ENCODE measurements around the gene TTC39C.
A peak's percentile ranks its signal among the peaks of the same experiment; 100 is the strongest.

Gene TTC39C

DNA sequence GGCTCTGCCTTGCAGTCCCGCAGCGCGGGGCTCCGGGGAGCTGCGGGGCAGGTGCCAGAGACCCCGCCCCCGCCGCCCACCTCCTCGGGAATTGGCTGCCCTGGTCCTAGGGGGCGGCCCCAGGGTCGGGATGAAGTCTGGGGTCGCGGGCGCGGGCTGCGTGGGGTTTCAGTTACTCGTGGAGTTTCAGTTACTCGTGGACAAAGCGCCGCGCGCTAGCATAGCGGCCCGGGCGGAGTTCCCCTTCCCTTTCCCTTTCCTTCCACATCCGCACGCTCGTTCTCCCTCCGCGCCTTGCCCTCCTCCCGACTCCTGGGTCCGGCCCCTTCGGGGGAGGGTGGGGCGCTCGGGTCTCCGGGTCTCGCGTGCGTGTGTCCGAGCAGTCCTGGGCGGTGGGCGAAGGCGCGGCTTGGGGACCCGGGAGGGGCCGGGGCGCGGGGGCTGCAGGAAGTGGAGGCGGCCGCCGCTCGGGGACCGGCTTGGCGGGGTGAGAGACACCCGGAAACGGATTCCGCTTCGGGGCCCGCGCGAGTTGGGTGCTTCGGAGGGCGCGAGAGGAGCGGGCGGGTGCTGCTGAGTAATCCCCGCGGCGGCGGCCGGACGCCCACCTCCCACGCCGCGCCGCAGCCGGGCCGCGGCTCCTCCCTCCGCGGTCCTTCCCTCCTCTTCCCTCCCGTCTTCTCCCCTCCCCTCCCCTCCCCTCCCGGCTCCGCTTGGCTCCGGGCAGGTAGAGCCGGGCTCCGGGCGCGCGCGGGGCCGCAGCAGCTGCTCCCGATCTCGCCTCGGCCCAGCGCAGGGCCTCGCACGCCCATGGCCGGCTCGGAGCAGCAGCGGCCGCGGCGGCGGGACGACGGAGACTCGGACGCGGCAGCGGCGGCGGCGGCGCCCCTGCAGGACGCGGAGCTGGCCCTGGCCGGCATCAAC lies at the start of gene TTC39C:
TSS of gene TTC39C (plus strand) at position 693 of the 924 bp plus-strand sequence. CDS start at position 811, 118 bp downstream.
- Mint-ChIP-seq H3K9me3 (no peaks in the 10 kb centered on the region), H3K27ac (peak within 1 kb of the TSS; percentile 91), H3K4me3 (peak within 1 kb of the TSS; percentile 89), H3K4me1 (ENCODE audit: low read depth) (peaks cover 81% of the 10 kb centered on the region), H3K36me3 (ENCODE audit: low read depth) (peaks cover 24% of the 10 kb centered on the region), H3K27me3 (no peaks in the 10 kb centered on the region)
- peak; percentile 89 for DNase-seq

- H3K36me3 Mint-ChIP-seq (ENCODE audit: low read depth): no peaks in the 10 kb centered on the region
- H3K9me3 Mint-ChIP-seq: no peaks in the 10 kb centered on the region
- H3K27me3 Mint-ChIP-seq: no peaks in the 10 kb centered on the region
- H3K4me3 Mint-ChIP-seq: no peak overlapping the region
- H3K27ac Mint-ChIP-seq: no peak overlapping the region
- peaks cover 76% of the 10 kb centered on the region for H3K4me1 Mint-ChIP-seq (ENCODE audit: low read depth)
- no peak for DNase-seq
Measured at GRCh38 chr18:23966909-23967308, 47.6 kb upstream of the TTC39C start.

DNA sequence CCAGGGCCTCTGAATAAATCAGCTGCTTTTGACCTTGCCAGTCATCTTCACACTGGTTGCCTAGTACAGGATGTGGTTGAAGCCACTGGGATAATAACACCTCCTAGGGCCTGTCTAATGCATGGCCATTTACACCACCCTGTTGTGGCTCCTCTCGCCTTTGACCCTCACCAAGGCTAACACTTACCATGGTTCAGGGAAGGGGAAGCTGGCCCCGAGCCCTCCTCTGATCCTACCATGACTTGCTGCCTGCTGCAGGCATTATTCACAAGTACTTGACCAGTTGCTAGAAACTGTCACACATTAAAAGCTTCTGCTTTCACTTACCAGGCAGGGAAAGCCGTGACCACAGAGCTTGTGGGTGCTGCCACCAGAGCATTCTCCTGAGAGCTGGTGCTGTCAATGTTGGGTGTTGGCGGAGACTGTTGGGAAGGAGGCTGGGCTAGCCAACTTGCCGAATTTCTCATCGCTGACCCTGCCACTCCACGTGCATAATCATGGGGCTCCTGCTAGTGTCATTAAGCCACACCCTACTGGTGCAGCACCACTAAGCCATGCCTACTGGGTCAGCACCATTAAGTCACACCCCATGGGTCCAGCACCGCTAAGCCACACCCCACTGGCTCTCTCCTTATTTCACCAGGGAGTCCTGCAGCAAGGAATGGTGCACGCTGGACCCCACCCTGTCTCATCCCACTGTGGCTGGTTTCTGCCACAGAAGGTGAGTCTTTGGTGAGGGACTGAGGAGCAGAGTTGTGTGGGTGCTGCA lies 47.0 kb upstream of the TTC39C start:
- no peaks in the 10 kb centered on the region for H3K27me3 Mint-ChIP-seq
- no peak overlapping the region for H3K4me3 Mint-ChIP-seq
- peak; percentile 53 for DNase-seq
- peak overlapping the region; percentile 68 for H3K27ac Mint-ChIP-seq
- H3K4me1 Mint-ChIP-seq (ENCODE audit: low read depth): peaks cover 82% of the 10 kb centered on the region
- no peaks in the 10 kb centered on the region for H3K36me3 Mint-ChIP-seq (ENCODE audit: low read depth)
- H3K9me3 Mint-ChIP-seq: no peaks in the 10 kb centered on the region

DNA sequence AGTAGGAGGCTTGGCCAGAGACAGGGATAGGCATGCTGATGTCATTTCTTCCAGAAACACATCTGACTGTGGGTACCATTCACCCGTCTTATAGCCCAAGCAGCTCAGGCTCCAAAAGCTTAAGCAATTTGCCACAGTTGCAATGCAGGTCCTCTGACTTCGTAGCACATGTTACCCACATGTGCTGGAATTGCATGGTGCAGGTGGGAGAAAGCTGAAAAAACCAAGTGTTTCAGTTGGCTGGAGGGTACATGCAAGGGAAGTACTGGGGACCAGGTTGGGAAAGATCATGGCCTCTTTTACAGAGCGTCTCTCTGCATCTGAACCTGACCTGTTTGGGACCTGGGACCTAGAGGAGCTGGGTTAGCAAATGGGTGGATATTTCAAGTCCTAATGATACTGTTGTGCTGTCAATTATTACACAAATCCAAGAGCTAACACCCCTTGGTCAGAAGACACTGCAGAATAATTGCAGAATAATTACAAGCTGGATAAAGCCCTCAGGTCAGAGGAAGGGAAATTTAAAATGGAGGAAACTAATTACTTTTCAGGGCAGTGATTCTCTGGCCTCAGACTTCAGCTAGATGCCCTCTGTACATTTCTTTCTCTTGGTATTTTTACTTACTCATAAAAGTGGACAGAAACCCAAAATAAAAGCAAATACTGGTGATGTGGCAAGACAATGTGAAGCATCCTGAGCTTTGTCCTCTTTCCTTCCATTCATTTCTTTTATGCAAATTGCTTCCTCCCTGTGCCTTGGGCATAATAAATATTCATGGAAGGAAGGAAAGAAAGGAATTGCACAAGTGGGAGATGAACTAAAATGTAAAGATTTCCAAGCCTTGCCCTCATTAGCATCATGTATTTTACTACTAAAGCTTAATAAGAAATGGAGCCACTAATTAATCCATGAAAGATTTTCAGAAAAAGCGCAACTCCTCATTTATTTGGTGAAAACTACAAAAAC lies 45.6 kb upstream of the TTC39C start:
- no peak overlapping the region for H3K27ac Mint-ChIP-seq

GRCh38 chr18:23969664-23970063 lies 44.9 kb upstream of the TTC39C start:
- Mint-ChIP-seq H3K27ac (no peak overlapping the region), H3K4me1 (ENCODE audit: low read depth) (peaks cover 84% of the 10 kb centered on the region), H3K27me3 (no peaks in the 10 kb centered on the region), H3K4me3 (no peak overlapping the region), H3K9me3 (peaks cover 2% of the 10 kb centered on the region), H3K36me3 (ENCODE audit: low read depth) (no peaks in the 10 kb centered on the region)
- DNase-seq: no peak

More for the DNA sequence above, 45.6 kb upstream of the TTC39C start:
- no peak overlapping the region for H3K4me3 Mint-ChIP-seq
- no peaks in the 10 kb centered on the region for H3K27me3 Mint-ChIP-seq
- H3K36me3 Mint-ChIP-seq (ENCODE audit: low read depth): no peaks in the 10 kb centered on the region
- H3K4me1 Mint-ChIP-seq (ENCODE audit: low read depth): peaks cover 90% of the 10 kb centered on the region
- H3K9me3 Mint-ChIP-seq: no peaks in the 10 kb centered on the region
- no peak for DNase-seq

DNA sequence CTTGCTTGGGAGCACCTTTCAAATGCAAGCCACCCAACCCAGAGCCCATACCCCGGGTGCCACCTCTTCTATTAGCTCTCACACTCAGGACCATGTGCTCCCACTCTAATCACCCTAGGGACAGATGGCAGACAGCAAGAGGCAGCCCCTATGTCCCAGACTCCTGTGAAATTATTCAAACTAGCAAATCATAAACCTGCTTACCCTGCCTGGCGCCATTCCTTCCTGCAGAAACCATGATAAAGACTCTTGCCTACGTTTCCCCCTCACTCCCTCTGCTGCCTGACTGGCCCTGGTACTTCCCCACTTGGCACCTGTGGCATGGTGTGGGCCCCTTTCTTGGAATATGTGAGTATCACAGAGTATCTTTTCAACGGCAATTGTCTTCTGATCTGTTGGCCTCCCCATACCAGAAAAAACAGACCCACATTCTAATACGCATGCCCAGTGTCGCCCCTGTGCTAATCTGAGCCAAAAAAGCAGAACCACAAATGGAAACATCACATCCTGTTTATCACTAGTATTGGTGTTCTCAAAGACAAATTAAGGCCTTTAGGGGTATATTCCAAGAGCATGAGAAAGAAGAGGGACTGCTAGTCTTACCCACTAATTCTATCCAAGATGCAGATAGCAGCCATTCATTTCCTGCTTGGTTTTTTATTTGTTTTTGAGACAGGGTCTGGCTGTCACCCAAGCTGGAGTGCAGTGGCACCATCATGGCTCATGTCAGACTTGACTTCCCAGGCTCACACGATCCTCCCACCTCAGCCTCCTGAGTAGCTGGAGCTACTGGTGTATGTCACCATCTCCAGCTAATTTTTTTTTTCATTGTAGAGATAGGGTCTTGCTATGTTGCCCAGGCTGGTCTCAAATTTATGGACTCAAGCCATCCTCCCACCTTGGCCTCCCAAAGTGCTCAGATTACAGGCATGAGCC lies 44.1 kb upstream of the TTC39C start:
- Mint-ChIP-seq H3K4me1 (ENCODE audit: low read depth) (peaks cover 77% of the 10 kb centered on the region), H3K9me3 (peaks cover 2% of the 10 kb centered on the region), H3K4me3 (no peak overlapping the region), H3K36me3 (ENCODE audit: low read depth) (no peaks in the 10 kb centered on the region), H3K27me3 (no peaks in the 10 kb centered on the region), H3K27ac (peak overlapping the region; percentile 16)
- peak; percentile 54 for DNase-seq

DNA sequence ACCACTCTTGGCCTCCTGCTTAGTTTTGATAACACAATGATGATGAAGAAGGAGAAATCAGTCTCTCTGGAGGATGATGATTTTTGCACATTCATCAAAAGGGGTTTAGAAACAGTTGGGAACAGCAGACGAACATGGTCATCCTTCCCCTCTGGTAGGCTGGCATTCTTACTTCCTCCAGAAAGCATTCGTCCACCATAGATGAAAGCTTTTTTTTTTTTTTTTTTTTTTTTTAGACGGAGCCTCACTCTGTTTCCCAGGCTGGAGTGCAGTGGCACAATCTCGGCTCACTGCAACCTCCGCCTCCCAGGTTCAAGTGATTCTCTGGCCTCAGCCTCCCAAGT lies 43.5 kb upstream of the TTC39C start:
- Mint-ChIP-seq H3K36me3 (ENCODE audit: low read depth) (no peaks in the 10 kb centered on the region), H3K27ac (peak overlapping the region; percentile 16), H3K9me3 (peaks cover 2% of the 10 kb centered on the region), H3K4me1 (ENCODE audit: low read depth) (peaks cover 70% of the 10 kb centered on the region), H3K4me3 (no peak overlapping the region), H3K27me3 (no peaks in the 10 kb centered on the region)
- DNase-seq: no peak

- Mint-ChIP-seq H3K27me3 (no peaks in the 10 kb centered on the region), H3K9me3 (peaks cover 2% of the 10 kb centered on the region), H3K36me3 (ENCODE audit: low read depth) (no peaks in the 10 kb centered on the region), H3K4me3 (no peak overlapping the region), H3K27ac (no peak overlapping the region), H3K4me1 (ENCODE audit: low read depth) (peaks cover 68% of the 10 kb centered on the region)
- DNase-seq: no peak
Measured at GRCh38 chr18:23971666-23972230, 42.8 kb upstream of the TTC39C start.

DNA sequence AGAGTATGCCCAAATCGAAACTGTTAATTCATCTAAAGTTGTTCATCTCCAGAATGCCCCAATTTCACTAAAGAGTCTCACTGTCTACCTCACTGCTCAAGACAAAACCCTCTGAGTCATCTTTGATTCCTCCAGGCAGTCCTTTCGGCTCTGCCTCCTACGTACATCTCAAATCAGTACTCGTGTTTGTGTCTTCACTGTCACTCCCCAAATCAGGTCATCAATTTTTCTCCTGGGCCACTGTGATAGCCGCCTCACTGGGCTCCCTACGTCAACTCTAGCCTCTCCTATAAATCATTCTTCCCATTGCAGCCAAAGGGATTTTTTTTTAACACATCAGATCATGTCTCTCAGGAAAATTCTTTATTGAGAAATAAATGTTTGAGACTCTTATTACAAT lies 42.1 kb upstream of the TTC39C start:
- DNase-seq: no peak
- no peaks in the 10 kb centered on the region for H3K27me3 Mint-ChIP-seq
- peaks cover 2% of the 10 kb centered on the region for H3K9me3 Mint-ChIP-seq
- H3K36me3 Mint-ChIP-seq (ENCODE audit: low read depth): no peaks in the 10 kb centered on the region
- no peak overlapping the region for H3K4me3 Mint-ChIP-seq
- H3K4me1 Mint-ChIP-seq (ENCODE audit: low read depth): peaks cover 63% of the 10 kb centered on the region
- H3K27ac Mint-ChIP-seq: peak overlapping the region; percentile 37

GRCh38 chr18:23977103-23977502 lies 37.5 kb upstream of the TTC39C start:
- peaks cover 37% of the 10 kb centered on the region for H3K4me1 Mint-ChIP-seq (ENCODE audit: low read depth)
- H3K27ac Mint-ChIP-seq: no peak overlapping the region
- H3K4me3 Mint-ChIP-seq: no peak overlapping the region
- no peaks in the 10 kb centered on the region for H3K27me3 Mint-ChIP-seq
- no peak for DNase-seq
- H3K36me3 Mint-ChIP-seq (ENCODE audit: low read depth): no peaks in the 10 kb centered on the region
- peaks cover 2% of the 10 kb centered on the region for H3K9me3 Mint-ChIP-seq

- peak overlapping the region; percentile 34 for H3K27ac Mint-ChIP-seq
- peaks cover 2% of the 10 kb centered on the region for H3K9me3 Mint-ChIP-seq
- peaks cover 34% of the 10 kb centered on the region for H3K4me1 Mint-ChIP-seq (ENCODE audit: low read depth)
- H3K36me3 Mint-ChIP-seq (ENCODE audit: low read depth): no peaks in the 10 kb centered on the region
- no peak overlapping the region for H3K4me3 Mint-ChIP-seq
- no peak for DNase-seq
- H3K27me3 Mint-ChIP-seq: no peaks in the 10 kb centered on the region
Measured at GRCh38 chr18:23977719-23978483, 36.7 kb upstream of the TTC39C start.

DNA sequence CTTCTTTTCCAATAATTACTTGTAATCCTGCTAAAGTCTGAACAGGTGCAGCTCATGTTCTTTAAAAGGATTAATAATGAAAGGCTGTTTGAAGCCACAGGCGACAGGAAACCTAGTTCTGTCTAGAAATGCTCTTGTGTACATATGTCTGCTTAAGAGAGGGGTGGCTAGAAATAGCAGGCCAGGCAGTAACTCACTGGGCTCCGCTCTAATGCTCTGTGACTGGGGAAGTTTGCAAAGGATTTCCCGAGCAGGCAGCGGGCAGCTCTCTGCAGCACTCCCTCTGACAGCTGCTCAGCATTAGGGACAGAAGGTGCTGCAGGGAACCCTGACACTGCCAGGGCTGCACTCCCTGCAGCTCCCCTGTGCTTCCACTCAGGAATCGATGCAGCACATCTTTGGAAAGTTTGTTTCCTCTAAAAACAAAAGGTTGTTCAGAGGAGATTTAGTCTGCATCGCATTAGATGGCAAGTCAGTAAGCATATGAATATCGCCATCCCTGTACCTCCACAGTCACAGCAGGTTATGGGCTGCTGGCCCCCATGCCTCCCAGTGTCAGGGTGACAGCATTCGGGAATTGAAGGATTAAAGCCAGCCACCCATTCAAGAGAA lies 33.1 kb upstream of the TTC39C start:
- H3K27me3 Mint-ChIP-seq: no peaks in the 10 kb centered on the region
- peaks cover 39% of the 10 kb centered on the region for H3K4me1 Mint-ChIP-seq (ENCODE audit: low read depth)
- no peaks in the 10 kb centered on the region for H3K36me3 Mint-ChIP-seq (ENCODE audit: low read depth)
- DNase-seq: no peak
- no peak overlapping the region for H3K27ac Mint-ChIP-seq
- no peaks in the 10 kb centered on the region for H3K9me3 Mint-ChIP-seq
- no peak overlapping the region for H3K4me3 Mint-ChIP-seq
